Smooth muscle cell (in vitro differentiated cells): Measurements from ENCODE around the gene PDIA4. TPM values are rescaled to one million over a fixed set of nuclear protein-coding genes. Genes with fewer than 3 reads are reported as not detected.

Source experiments
- DNase-seq: peaks from one replicate; lab custom pipeline; 2025; ENCODE audit not compliant: unreplicated experiment; lab: John Stamatoyannopoulos, UW
- H2AFZ ChIP-seq: fragments of 200-600 bp; sonication (generic); 2 replicates; pipeline ENCODE4 v1.6.0; 2016; ENCODE audit warnings: antibody characterized with exemption, low read depth, mild to moderate bottlenecking
- H3F3A ChIP-seq: fragments of 200-600 bp; sonication (generic); 2 replicates; pipeline ENCODE4 v1.6.0; 2017; ENCODE audit warnings: antibody characterized with exemption, low read depth
- H3K27ac ChIP-seq: fragments of 200-600 bp; sonication (generic); 2 replicates; pipeline ENCODE4 v1.5.1; 2016; ENCODE audit warnings: low read depth, mild to moderate bottlenecking
- H3K27me3 ChIP-seq: fragments of 200-600 bp; sonication (generic); 2 replicates; pipeline ENCODE4 v1.6.1; 2016; ENCODE audit warnings: low read depth, mild to moderate bottlenecking
- H3K36me3 ChIP-seq: fragments of 200-600 bp; sonication (generic); 2 replicates; pipeline ENCODE4 v1.5.1; 2016; ENCODE audit warnings: low read depth
- H3K4me1 ChIP-seq: fragments of 200-600 bp; sonication (generic); 2 replicates; pipeline ENCODE4 v1.5.1; 2016; ENCODE audit warnings: low read depth
- H3K4me2 ChIP-seq: fragments of 200-600 bp; sonication (generic); 2 replicates; pipeline ENCODE4 v1.6.0; 2016; ENCODE audit warnings: mild to moderate bottlenecking
- H3K4me3 ChIP-seq: fragments of 200-600 bp; sonication (generic); 2 replicates; pipeline ENCODE4 v1.5.1; 2016; ENCODE audit warnings: mild to moderate bottlenecking
- H3K79me2 ChIP-seq: fragments of 200-600 bp; sonication (generic); 2 replicates; pipeline ENCODE4 v1.6.0; 2016; ENCODE audit warnings: low read depth, mild to moderate bottlenecking
- H3K9ac ChIP-seq: fragments of 200-600 bp; sonication (generic); 2 replicates; pipeline ENCODE4 v1.6.0; 2016; ENCODE audit warnings: low read depth
- H3K9me3 ChIP-seq: fragments of 200-600 bp; sonication (generic); replicated peaks from 2 replicates; pipeline ENCODE4 v1.5.1; 2016; ENCODE audit warnings: low read depth
- H4K20me1 ChIP-seq: fragments of 200-600 bp; sonication (generic); 2 replicates; pipeline ENCODE4 v1.6.0; 2016; ENCODE audit warnings: low read depth
- WGBS: methylation state at CpG from one replicate; pipeline ENCODE4 v1.1.7; 2016; ENCODE audit warnings: low lambda C conversion rate; 5-methylcytosine and 5-hydroxymethylcytosine counted together
- polyA plus RNA-seq: library from polyadenylated mRNA; unstranded; fragments of >200 nt; fragmentation: Nextera tagmentation; extraction: Ambion mirVana; gene quantifications from 2 replicates; pipeline ENCODE4 v1.2.1, GENCODE V29; 2016
- total RNA-seq: library from RNA; depleted of rRNA; stranded (reverse); fragments of >200 nt; gene quantifications from 2 replicates; pipeline ENCODE4 v1.2.3, GENCODE V29; 2014
- TF ChIP-seq, protein P1 (sequence below): fragments of 200-600 bp; sonication (generic); IDR thresholded peaks from 2 replicates; pipeline ENCODE4 v1.5.1; 2017; ENCODE audit warnings: borderline replicate concordance, mild to moderate bottlenecking, antibody characterized with exemption; ENCODE audit not compliant: insufficient read depth, poor library complexity, severe bottlenecking

Gene PDIA4
- total and polyA plus RNA-seq, 2 experiments from 2014 or later = 178 to 316 TPM

- no peaks in the 10 kb centered on the region for H3K9me3 ChIP-seq
- H3K4me3 ChIP-seq = no peak overlapping the region
- DNase-seq = no peak
- TF ChIP-seq, protein P1, sequence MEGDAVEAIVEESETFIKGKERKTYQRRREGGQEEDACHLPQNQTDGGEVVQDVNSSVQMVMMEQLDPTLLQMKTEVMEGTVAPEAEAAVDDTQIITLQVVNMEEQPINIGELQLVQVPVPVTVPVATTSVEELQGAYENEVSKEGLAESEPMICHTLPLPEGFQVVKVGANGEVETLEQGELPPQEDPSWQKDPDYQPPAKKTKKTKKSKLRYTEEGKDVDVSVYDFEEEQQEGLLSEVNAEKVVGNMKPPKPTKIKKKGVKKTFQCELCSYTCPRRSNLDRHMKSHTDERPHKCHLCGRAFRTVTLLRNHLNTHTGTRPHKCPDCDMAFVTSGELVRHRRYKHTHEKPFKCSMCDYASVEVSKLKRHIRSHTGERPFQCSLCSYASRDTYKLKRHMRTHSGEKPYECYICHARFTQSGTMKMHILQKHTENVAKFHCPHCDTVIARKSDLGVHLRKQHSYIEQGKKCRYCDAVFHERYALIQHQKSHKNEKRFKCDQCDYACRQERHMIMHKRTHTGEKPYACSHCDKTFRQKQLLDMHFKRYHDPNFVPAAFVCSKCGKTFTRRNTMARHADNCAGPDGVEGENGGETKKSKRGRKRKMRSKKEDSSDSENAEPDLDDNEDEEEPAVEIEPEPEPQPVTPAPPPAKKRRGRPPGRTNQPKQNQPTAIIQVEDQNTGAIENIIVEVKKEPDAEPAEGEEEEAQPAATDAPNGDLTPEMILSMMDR = no peak
- H3K9ac ChIP-seq = no peak overlapping the region
- no peak overlapping the region for H3K4me2 ChIP-seq
- WGBS = 98% methylated on average over 8 of the region's 8 CpGs
- H3F3A ChIP-seq = no peaks in the 10 kb centered on the region
- H3K79me2 ChIP-seq = peaks cover under 1% of the 10 kb centered on the region
- H3K27ac ChIP-seq = no peak overlapping the region
- no peak overlapping the region for H2AFZ ChIP-seq
- no peaks in the 10 kb centered on the region for H3K27me3 ChIP-seq
- no peaks in the 10 kb centered on the region for H3K4me1 ChIP-seq
- H3K36me3 ChIP-seq = peaks cover 6% of the 10 kb centered on the region
- H4K20me1 ChIP-seq = peaks cover 50% of the 10 kb centered on the region
Observed at GRCh38 chr7:149011491-149011890, 16.8 kb downstream of the PDIA4 start.

GRCh38 chr7:149010451-149010850 lies 17.9 kb downstream of the PDIA4 start:
- Histone ChIP-seq H3K4me1 (no peaks in the 10 kb centered on the region), H3K9ac (no peak overlapping the region), H3K27me3 (no peaks in the 10 kb centered on the region), H3F3A (no peaks in the 10 kb centered on the region), H2AFZ (no peak overlapping the region), H3K79me2 (no peaks in the 10 kb centered on the region), H3K27ac (no peak overlapping the region), H4K20me1 (peaks cover 50% of the 10 kb centered on the region), H3K4me3 (no peak overlapping the region), H3K4me2 (no peak overlapping the region), H3K36me3 (no peaks in the 10 kb centered on the region), H3K9me3 (no peaks in the 10 kb centered on the region)
- WGBS = 98% methylated on average over 5 of the region's 5 CpGs
- TF ChIP-seq, protein P1 = no peak
- DNase-seq = no peak

DNA sequence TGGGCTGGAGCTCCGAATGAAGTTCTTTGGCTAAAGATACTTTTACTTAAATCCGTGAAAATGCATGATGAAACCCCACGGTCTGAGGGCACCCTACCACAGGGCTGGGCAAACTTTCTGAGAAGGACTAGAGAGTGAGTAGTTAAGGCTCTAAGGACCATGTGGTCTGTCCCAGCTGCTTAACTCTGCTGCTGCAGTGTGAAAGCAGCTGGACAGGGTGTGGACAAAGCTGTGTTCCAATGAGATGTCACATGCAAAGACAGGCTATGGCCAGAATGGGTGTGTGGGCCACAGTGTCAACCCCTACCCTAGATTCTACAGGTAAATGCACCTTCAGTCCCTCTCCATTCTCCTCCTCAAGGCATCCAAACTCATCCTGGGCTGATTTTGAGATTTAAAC lies 18.8 kb downstream of the PDIA4 start:
- no peaks in the 10 kb centered on the region for H3F3A ChIP-seq
- no peak overlapping the region for H2AFZ ChIP-seq
- H3K4me1 ChIP-seq = no peaks in the 10 kb centered on the region
- H3K79me2 ChIP-seq = no peaks in the 10 kb centered on the region
- no peak for DNase-seq
- no peaks in the 10 kb centered on the region for H3K36me3 ChIP-seq
- no peaks in the 10 kb centered on the region for H3K9me3 ChIP-seq
- H3K4me2 ChIP-seq = no peak overlapping the region
- H3K4me3 ChIP-seq = no peak overlapping the region
- H3K9ac ChIP-seq = no peak overlapping the region
- no peak overlapping the region for H3K27ac ChIP-seq
- TF ChIP-seq, protein P1 = no peak
- peaks cover 50% of the 10 kb centered on the region for H4K20me1 ChIP-seq
- no peaks in the 10 kb centered on the region for H3K27me3 ChIP-seq
- 97% methylated on average over 3 of the region's 3 CpGs for WGBS

GRCh38 chr7:149007611-149008010 lies 20.7 kb downstream of the PDIA4 start:
- H3K4me3 ChIP-seq = no peak overlapping the region
- no peaks in the 10 kb centered on the region for H3F3A ChIP-seq
- no peak for DNase-seq
- H4K20me1 ChIP-seq = peaks cover 46% of the 10 kb centered on the region
- no peaks in the 10 kb centered on the region for H3K9me3 ChIP-seq
- no peak overlapping the region for H3K4me2 ChIP-seq
- no peak overlapping the region for H2AFZ ChIP-seq
- H3K4me1 ChIP-seq = no peaks in the 10 kb centered on the region
- no peak overlapping the region for H3K9ac ChIP-seq
- TF ChIP-seq, protein P1 = no peak
- H3K79me2 ChIP-seq = no peaks in the 10 kb centered on the region
- H3K27me3 ChIP-seq = no peaks in the 10 kb centered on the region
- H3K36me3 ChIP-seq = no peaks in the 10 kb centered on the region
- WGBS = 88% methylated on average over 6 of the region's 6 CpGs
- H3K27ac ChIP-seq = no peak overlapping the region
